Neural cell (in vitro differentiated cells): ENCODE data around the gene KRT37. TPM values are rescaled to one million over a fixed set of nuclear protein-coding genes. Genes with fewer than 3 reads are reported as not detected.
"Not testable (repeated sequence)": the region's sequence is repeated elsewhere in the genome, so short reads cannot be mapped to it uniquely, and the experiment has no call there.

Experiments used
- H2AFZ ChIP-seq: fragments of 200-600, 300-800 bp; sonication (generic), shearing (Covaris generic); 2 replicates; pipeline ENCODE4 v1.6.0; 2014; ENCODE audit warnings: low read depth, mild to moderate bottlenecking, antibody characterized with exemption, low read length, moderate library complexity
- H3F3A ChIP-seq: fragments of 200-600 bp; shearing (Covaris generic); 2 replicates; pipeline ENCODE4 v1.6.1; 2016; ENCODE audit warnings: mild to moderate bottlenecking, moderate library complexity, mixed read lengths, antibody characterized with exemption, low read length; ENCODE audit not compliant: insufficient read depth, poor library complexity, severe bottlenecking
- H3K27ac ChIP-seq: fragments of 200-600, 300-800 bp; sonication (generic), shearing (Covaris generic); 2 replicates; pipeline ENCODE4 v1.5.1; 2014; ENCODE audit warnings: mild to moderate bottlenecking, low read length, moderate library complexity
- H3K27me3 ChIP-seq: fragments of 300-800, 200-600 bp; sonication (generic), shearing (Covaris generic); 2 replicates; pipeline ENCODE4 v1.6.0; 2014; ENCODE audit warnings: mild to moderate bottlenecking, low read depth, low read length, moderate library complexity; ENCODE audit not compliant: insufficient read depth
- H3K36me3 ChIP-seq: fragments of 300-800, 200-600 bp; sonication (generic), shearing (Covaris generic); 2 replicates; pipeline ENCODE4 v1.5.1; 2014; ENCODE audit warnings: mild to moderate bottlenecking, antibody characterized with exemption, low read length, moderate library complexity; ENCODE audit not compliant: insufficient read depth
- H3K4me2 ChIP-seq: fragments of 300-800, 200-600 bp; sonication (generic), shearing (Covaris generic); 2 replicates; pipeline ENCODE4 v1.6.0; 2014; ENCODE audit warnings: mild to moderate bottlenecking, low read length
- H3K4me3 ChIP-seq: fragments of 300-800, 200-600 bp; sonication (generic), shearing (Covaris generic); 2 replicates; pipeline ENCODE4 v1.5.1; 2014; ENCODE audit warnings: mild to moderate bottlenecking, low read length, moderate library complexity
- H3K79me2 ChIP-seq: fragments of 200-600 bp; shearing (Covaris generic); replicated peaks from 2 replicates; pipeline ENCODE4 v1.6.0; 2014; ENCODE audit warnings: mild to moderate bottlenecking, low read length, moderate library complexity; ENCODE audit not compliant: insufficient read depth
- H3K9ac ChIP-seq: fragments of 300-800, 200-600 bp; sonication (generic), shearing (Covaris generic); 2 replicates; pipeline ENCODE4 v1.6.1; 2016; ENCODE audit warnings: mild to moderate bottlenecking, low read length, mixed read lengths
- H3K9me2 ChIP-seq: fragments of 200-600 bp; shearing (Covaris generic); 2 replicates; pipeline ENCODE4 v1.6.1; 2016; ENCODE audit warnings: mild to moderate bottlenecking, low read length, mixed read lengths; ENCODE audit not compliant: insufficient read depth
- H3K9me3 ChIP-seq: fragments of 200-600, 300-800 bp; sonication (generic), shearing (Covaris generic); 2 replicates; pipeline ENCODE4 v1.6.1; 2016; ENCODE audit warnings: mild to moderate bottlenecking, mixed run types, low read length, moderate library complexity, mixed read lengths
- H4K20me1 ChIP-seq: fragments of 200-600 bp; shearing (Covaris generic); 2 replicates; pipeline ENCODE4 v1.6.1; 2016; ENCODE audit warnings: mild to moderate bottlenecking, mixed run types; ENCODE audit not compliant: insufficient read depth
- EP300 ChIP-seq: fragments of 450-650 bp; conservative IDR thresholded peaks from 2 replicates; pipeline ENCODE4 v1.6.1; 2014; ENCODE audit warnings: antibody characterized with exemption, mild to moderate bottlenecking, moderate library complexity; ENCODE audit not compliant: poor library complexity, severe bottlenecking
- EZH2 ChIP-seq: fragments of 200-600, 300-800 bp; shearing (Covaris generic), sonication (generic); IDR thresholded peaks from 2 replicates; pipeline ENCODE4 v1.6.1; 2014; ENCODE audit warnings: antibody characterized with exemption, low read length, borderline replicate concordance, mild to moderate bottlenecking; ENCODE audit not compliant: insufficient read depth, poor library complexity, severe bottlenecking
- MXI1 ChIP-seq: fragments of 450-650 bp; conservative IDR thresholded peaks from 2 replicates; pipeline ENCODE4 v1.6.1; 2014; ENCODE audit warnings: antibody characterized with exemption, mild to moderate bottlenecking; ENCODE audit not compliant: poor library complexity, severe bottlenecking
- POLR2AphosphoS5 ChIP-seq: IDR thresholded peaks from 2 replicates; pipeline ENCODE4 v1.6.1; 2012
- RAD21 ChIP-seq: fragments of 450-650 bp; conservative IDR thresholded peaks from 2 replicates; pipeline ENCODE4 v1.6.1; 2014; ENCODE audit warnings: antibody characterized with exemption, mild to moderate bottlenecking, moderate library complexity
- SMC3 ChIP-seq: fragments of 450-650 bp; conservative IDR thresholded peaks from 2 replicates; pipeline ENCODE4 v1.6.1; 2014; ENCODE audit warnings: antibody characterized with exemption, mild to moderate bottlenecking, moderate library complexity; ENCODE audit not compliant: poor library complexity
- TAF1 ChIP-seq: IDR thresholded peaks from 2 replicates; pipeline ENCODE4 v1.6.1; 2012; ENCODE audit warnings: low read depth
- polyA plus RNA-seq: library from polyadenylated mRNA; depleted of rRNA; stranded (reverse); fragments of >200 nt; gene quantifications from 2 replicates; pipeline ENCODE4 v1.2.3, GENCODE V29; 2014
- TF ChIP-seq, protein P1 (sequence below): fragments of 450-650 bp; IDR thresholded peaks from 2 replicates; pipeline ENCODE4 v1.5.1; 2014; ENCODE audit warnings: antibody characterized with exemption, mild to moderate bottlenecking, moderate library complexity; ENCODE audit not compliant: poor library complexity, severe bottlenecking
- TF ChIP-seq, protein P2 (sequence below): IDR thresholded peaks from 2 replicates; pipeline ENCODE4 v1.6.1; 2012; ENCODE audit warnings: borderline replicate concordance

KRT37 gene
- polyA plus RNA-seq, 1 donor from 2014 or later: not detected

DNA sequence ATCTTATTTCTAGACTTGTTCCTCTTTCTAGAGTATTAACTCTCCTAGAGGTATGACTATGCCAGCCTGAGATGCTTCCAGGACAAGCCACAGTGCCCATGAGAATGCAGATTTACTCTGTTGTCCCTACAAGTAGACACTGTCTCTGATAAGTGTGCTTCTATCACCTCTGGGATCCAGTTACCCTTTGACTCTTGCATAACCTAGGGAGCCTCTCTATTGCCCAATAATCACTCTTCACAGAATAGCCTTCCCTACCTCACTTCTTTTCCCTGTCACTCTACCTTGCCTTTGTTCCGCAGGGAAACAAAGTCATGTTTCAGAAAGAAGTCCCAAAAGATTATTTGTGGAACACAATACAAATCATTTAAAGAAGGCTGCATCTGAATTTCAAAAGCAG is 40.7 kb downstream of the KRT37 start:
- Histone ChIP-seq H2AFZ (no peak overlapping the region), H3K4me2 (no peak overlapping the region), H3K9me3 (no peaks in the 10 kb centered on the region), H3K4me3 (no peak overlapping the region), H4K20me1 (no peaks in the 10 kb centered on the region), H3F3A (no peaks in the 10 kb centered on the region), H3K27me3 (no peaks in the 10 kb centered on the region), H3K36me3 (no peaks in the 10 kb centered on the region), H3K9ac (no peak overlapping the region), H3K79me2 (no peaks in the 10 kb centered on the region), H3K27ac (no peak overlapping the region), H3K9me2 (no peaks in the 10 kb centered on the region)
- TF ChIP-seq, protein P1, sequence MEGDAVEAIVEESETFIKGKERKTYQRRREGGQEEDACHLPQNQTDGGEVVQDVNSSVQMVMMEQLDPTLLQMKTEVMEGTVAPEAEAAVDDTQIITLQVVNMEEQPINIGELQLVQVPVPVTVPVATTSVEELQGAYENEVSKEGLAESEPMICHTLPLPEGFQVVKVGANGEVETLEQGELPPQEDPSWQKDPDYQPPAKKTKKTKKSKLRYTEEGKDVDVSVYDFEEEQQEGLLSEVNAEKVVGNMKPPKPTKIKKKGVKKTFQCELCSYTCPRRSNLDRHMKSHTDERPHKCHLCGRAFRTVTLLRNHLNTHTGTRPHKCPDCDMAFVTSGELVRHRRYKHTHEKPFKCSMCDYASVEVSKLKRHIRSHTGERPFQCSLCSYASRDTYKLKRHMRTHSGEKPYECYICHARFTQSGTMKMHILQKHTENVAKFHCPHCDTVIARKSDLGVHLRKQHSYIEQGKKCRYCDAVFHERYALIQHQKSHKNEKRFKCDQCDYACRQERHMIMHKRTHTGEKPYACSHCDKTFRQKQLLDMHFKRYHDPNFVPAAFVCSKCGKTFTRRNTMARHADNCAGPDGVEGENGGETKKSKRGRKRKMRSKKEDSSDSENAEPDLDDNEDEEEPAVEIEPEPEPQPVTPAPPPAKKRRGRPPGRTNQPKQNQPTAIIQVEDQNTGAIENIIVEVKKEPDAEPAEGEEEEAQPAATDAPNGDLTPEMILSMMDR: no peak
- no peak for TF ChIP-seq EP300
- TF ChIP-seq, protein P2, sequence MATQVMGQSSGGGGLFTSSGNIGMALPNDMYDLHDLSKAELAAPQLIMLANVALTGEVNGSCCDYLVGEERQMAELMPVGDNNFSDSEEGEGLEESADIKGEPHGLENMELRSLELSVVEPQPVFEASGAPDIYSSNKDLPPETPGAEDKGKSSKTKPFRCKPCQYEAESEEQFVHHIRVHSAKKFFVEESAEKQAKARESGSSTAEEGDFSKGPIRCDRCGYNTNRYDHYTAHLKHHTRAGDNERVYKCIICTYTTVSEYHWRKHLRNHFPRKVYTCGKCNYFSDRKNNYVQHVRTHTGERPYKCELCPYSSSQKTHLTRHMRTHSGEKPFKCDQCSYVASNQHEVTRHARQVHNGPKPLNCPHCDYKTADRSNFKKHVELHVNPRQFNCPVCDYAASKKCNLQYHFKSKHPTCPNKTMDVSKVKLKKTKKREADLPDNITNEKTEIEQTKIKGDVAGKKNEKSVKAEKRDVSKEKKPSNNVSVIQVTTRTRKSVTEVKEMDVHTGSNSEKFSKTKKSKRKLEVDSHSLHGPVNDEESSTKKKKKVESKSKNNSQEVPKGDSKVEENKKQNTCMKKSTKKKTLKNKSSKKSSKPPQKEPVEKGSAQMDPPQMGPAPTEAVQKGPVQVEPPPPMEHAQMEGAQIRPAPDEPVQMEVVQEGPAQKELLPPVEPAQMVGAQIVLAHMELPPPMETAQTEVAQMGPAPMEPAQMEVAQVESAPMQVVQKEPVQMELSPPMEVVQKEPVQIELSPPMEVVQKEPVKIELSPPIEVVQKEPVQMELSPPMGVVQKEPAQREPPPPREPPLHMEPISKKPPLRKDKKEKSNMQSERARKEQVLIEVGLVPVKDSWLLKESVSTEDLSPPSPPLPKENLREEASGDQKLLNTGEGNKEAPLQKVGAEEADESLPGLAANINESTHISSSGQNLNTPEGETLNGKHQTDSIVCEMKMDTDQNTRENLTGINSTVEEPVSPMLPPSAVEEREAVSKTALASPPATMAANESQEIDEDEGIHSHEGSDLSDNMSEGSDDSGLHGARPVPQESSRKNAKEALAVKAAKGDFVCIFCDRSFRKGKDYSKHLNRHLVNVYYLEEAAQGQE: no peak
- no peak for TF ChIP-seq MXI1
- no peak for TF ChIP-seq RAD21
- no peak for TF ChIP-seq SMC3
- no peak for TF ChIP-seq EZH2
- no peak for TF ChIP-seq TAF1

DNA sequence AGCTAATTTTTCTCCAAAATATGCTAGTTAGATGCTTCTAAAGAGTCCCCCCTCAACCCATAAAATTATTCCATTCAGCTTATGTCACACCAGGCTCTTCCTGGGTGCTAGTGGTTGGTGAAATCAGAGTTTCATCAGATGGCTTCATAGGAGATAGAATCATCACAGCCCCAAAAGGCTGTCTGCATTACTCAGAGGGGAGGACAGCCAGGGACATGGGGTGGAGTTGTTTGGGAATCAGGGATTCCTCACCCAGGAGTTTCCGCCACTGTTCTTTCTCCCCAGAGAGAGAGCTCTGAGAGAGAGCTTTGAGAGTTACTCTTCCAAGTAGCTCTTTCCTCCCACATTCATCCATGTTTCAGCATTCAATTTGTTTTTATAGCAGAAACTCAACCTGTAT is 42.0 kb downstream of the KRT37 start:
- H3K9ac ChIP-seq: no peak overlapping the region
- no peak overlapping the region for H3K27ac ChIP-seq
- no peaks in the 10 kb centered on the region for H3K9me3 ChIP-seq
- H3F3A ChIP-seq: no peaks in the 10 kb centered on the region
- no peaks in the 10 kb centered on the region for H3K27me3 ChIP-seq
- TF ChIP-seq EZH2: no peak
- TF ChIP-seq EP300: no peak
- TF ChIP-seq, protein P2: no peak
- no peak for TF ChIP-seq RAD21
- no peak for TF ChIP-seq POLR2AphosphoS5
- TF ChIP-seq MXI1: no peak
- TF ChIP-seq SMC3: no peak
- TF ChIP-seq TAF1: no peak
- TF ChIP-seq, protein P1: no peak
- H3K4me3 ChIP-seq: no peak overlapping the region
- H4K20me1 ChIP-seq: no peaks in the 10 kb centered on the region
- no peaks in the 10 kb centered on the region for H3K36me3 ChIP-seq
- H2AFZ ChIP-seq: no peak overlapping the region
- H3K9me2 ChIP-seq: no peaks in the 10 kb centered on the region
- H3K4me2 ChIP-seq: no peak overlapping the region
- H3K79me2 ChIP-seq: no peaks in the 10 kb centered on the region

DNA sequence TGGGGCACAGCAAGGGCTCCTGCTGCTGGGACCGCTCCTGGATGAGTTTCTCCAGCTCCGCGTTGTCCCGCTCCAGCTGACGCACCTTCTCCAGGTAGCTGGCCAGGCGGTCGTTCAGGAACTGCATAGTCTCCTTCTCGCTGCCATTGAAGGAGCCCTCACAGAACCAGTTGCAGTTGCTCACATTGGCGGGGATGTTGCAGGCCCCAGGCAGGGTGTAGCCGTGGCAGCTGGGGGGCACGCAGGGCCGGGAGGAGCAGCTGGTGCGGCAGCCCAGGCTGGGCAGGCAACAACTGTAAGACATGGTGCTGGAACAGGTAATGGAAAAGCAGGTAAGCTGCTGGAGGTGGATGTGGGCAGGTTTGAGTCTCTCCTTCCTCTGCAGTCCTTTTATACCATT is 42.4 kb downstream of the KRT37 start, which contains the start of gene KRT34:
Gene KRT34, minus strand, starts transcription at position 364 of the 400 bp plus-strand sequence. Its CDS starts 60 bp downstream, at position 304.
- not testable (repeated sequence) for H3K79me2 ChIP-seq, H3K36me3 ChIP-seq

More for the DNA sequence above, 42.4 kb downstream of the KRT37 start, which contains the start of gene KRT34:
- not testable (repeated sequence) for H3K4me3 ChIP-seq, H3K27me3 ChIP-seq, H4K20me1 ChIP-seq, H3F3A ChIP-seq, H3K9me2 ChIP-seq, H3K27ac ChIP-seq, H2AFZ ChIP-seq, H3K9ac ChIP-seq, H3K9me3 ChIP-seq, H3K4me2 ChIP-seq
